Neural cell (in vitro differentiated cells): ENCODE data around the gene CDH4. TPM values are rescaled to one million over a fixed set of nuclear protein-coding genes. Genes with fewer than 3 reads are reported as not detected.

Experiments
- H2AFZ ChIP-seq: fragments of 200-600, 300-800 bp; sonication (generic), shearing (Covaris generic); 2 replicates; pipeline ENCODE4 v1.6.0; 2014; ENCODE audit warnings: low read depth, mild to moderate bottlenecking, antibody characterized with exemption, low read length, moderate library complexity
- H3F3A ChIP-seq: fragments of 200-600 bp; shearing (Covaris generic); 2 replicates; pipeline ENCODE4 v1.6.1; 2016; ENCODE audit warnings: mild to moderate bottlenecking, moderate library complexity, mixed read lengths, antibody characterized with exemption, low read length; ENCODE audit not compliant: insufficient read depth, poor library complexity, severe bottlenecking
- H3K27ac ChIP-seq: fragments of 200-600, 300-800 bp; sonication (generic), shearing (Covaris generic); 2 replicates; pipeline ENCODE4 v1.5.1; 2014; ENCODE audit warnings: mild to moderate bottlenecking, low read length, moderate library complexity
- H3K27me3 ChIP-seq: fragments of 300-800, 200-600 bp; sonication (generic), shearing (Covaris generic); 2 replicates; pipeline ENCODE4 v1.6.0; 2014; ENCODE audit warnings: mild to moderate bottlenecking, low read depth, low read length, moderate library complexity; ENCODE audit not compliant: insufficient read depth
- H3K36me3 ChIP-seq: fragments of 300-800, 200-600 bp; sonication (generic), shearing (Covaris generic); 2 replicates; pipeline ENCODE4 v1.5.1; 2014; ENCODE audit warnings: mild to moderate bottlenecking, antibody characterized with exemption, low read length, moderate library complexity; ENCODE audit not compliant: insufficient read depth
- H3K4me2 ChIP-seq: fragments of 300-800, 200-600 bp; sonication (generic), shearing (Covaris generic); 2 replicates; pipeline ENCODE4 v1.6.0; 2014; ENCODE audit warnings: mild to moderate bottlenecking, low read length
- H3K4me3 ChIP-seq: fragments of 300-800, 200-600 bp; sonication (generic), shearing (Covaris generic); 2 replicates; pipeline ENCODE4 v1.5.1; 2014; ENCODE audit warnings: mild to moderate bottlenecking, low read length, moderate library complexity
- H3K79me2 ChIP-seq: fragments of 200-600 bp; shearing (Covaris generic); replicated peaks from 2 replicates; pipeline ENCODE4 v1.6.0; 2014; ENCODE audit warnings: mild to moderate bottlenecking, low read length, moderate library complexity; ENCODE audit not compliant: insufficient read depth
- H3K9ac ChIP-seq: fragments of 300-800, 200-600 bp; sonication (generic), shearing (Covaris generic); 2 replicates; pipeline ENCODE4 v1.6.1; 2016; ENCODE audit warnings: mild to moderate bottlenecking, low read length, mixed read lengths
- H3K9me2 ChIP-seq: fragments of 200-600 bp; shearing (Covaris generic); 2 replicates; pipeline ENCODE4 v1.6.1; 2016; ENCODE audit warnings: mild to moderate bottlenecking, low read length, mixed read lengths; ENCODE audit not compliant: insufficient read depth
- H3K9me3 ChIP-seq: fragments of 200-600, 300-800 bp; sonication (generic), shearing (Covaris generic); 2 replicates; pipeline ENCODE4 v1.6.1; 2016; ENCODE audit warnings: mild to moderate bottlenecking, mixed run types, low read length, moderate library complexity, mixed read lengths
- H4K20me1 ChIP-seq: fragments of 200-600 bp; shearing (Covaris generic); 2 replicates; pipeline ENCODE4 v1.6.1; 2016; ENCODE audit warnings: mild to moderate bottlenecking, mixed run types; ENCODE audit not compliant: insufficient read depth
- CTCF ChIP-seq: fragments of 450-650 bp; IDR thresholded peaks from 2 replicates; pipeline ENCODE4 v1.5.1; 2014; ENCODE audit warnings: antibody characterized with exemption, mild to moderate bottlenecking, moderate library complexity; ENCODE audit not compliant: poor library complexity, severe bottlenecking
- EP300 ChIP-seq: fragments of 450-650 bp; conservative IDR thresholded peaks from 2 replicates; pipeline ENCODE4 v1.6.1; 2014; ENCODE audit warnings: antibody characterized with exemption, mild to moderate bottlenecking, moderate library complexity; ENCODE audit not compliant: poor library complexity, severe bottlenecking
- EZH2 ChIP-seq: fragments of 200-600, 300-800 bp; shearing (Covaris generic), sonication (generic); IDR thresholded peaks from 2 replicates; pipeline ENCODE4 v1.6.1; 2014; ENCODE audit warnings: antibody characterized with exemption, low read length, borderline replicate concordance, mild to moderate bottlenecking; ENCODE audit not compliant: insufficient read depth, poor library complexity, severe bottlenecking
- MXI1 ChIP-seq: fragments of 450-650 bp; conservative IDR thresholded peaks from 2 replicates; pipeline ENCODE4 v1.6.1; 2014; ENCODE audit warnings: antibody characterized with exemption, mild to moderate bottlenecking; ENCODE audit not compliant: poor library complexity, severe bottlenecking
- POLR2AphosphoS5 ChIP-seq: IDR thresholded peaks from 2 replicates; pipeline ENCODE4 v1.6.1; 2012
- RAD21 ChIP-seq: fragments of 450-650 bp; conservative IDR thresholded peaks from 2 replicates; pipeline ENCODE4 v1.6.1; 2014; ENCODE audit warnings: antibody characterized with exemption, mild to moderate bottlenecking, moderate library complexity
- REST ChIP-seq: IDR thresholded peaks from 2 replicates; pipeline ENCODE4 v1.6.1; 2012; ENCODE audit warnings: borderline replicate concordance
- SMC3 ChIP-seq: fragments of 450-650 bp; conservative IDR thresholded peaks from 2 replicates; pipeline ENCODE4 v1.6.1; 2014; ENCODE audit warnings: antibody characterized with exemption, mild to moderate bottlenecking, moderate library complexity; ENCODE audit not compliant: poor library complexity
- TAF1 ChIP-seq: IDR thresholded peaks from 2 replicates; pipeline ENCODE4 v1.6.1; 2012; ENCODE audit warnings: low read depth
- polyA plus RNA-seq: library from polyadenylated mRNA; depleted of rRNA; stranded (reverse); fragments of >200 nt; gene quantifications from 2 replicates; pipeline ENCODE4 v1.2.3, GENCODE V29; 2014

The CDH4 gene
- polyA plus RNA-seq, 1 donor from 2014 or later: 24.6 TPM

GRCh38 chr20:61771805-61772350 lies 519.8 kb downstream of the CDH4 start:
- Histone ChIP-seq H3K36me3 (no peaks in the 10 kb centered on the region), H4K20me1 (no peaks in the 10 kb centered on the region), H3K27ac (no peak overlapping the region), H3K79me2 (no peaks in the 10 kb centered on the region), H3K27me3 (no peaks in the 10 kb centered on the region), H3K4me3 (no peak overlapping the region), H3K9me3 (no peaks in the 10 kb centered on the region), H2AFZ (no peak overlapping the region), H3F3A (no peaks in the 10 kb centered on the region), H3K4me2 (no peak overlapping the region), H3K9ac (no peak overlapping the region), H3K9me2 (no peaks in the 10 kb centered on the region)
- TF ChIP-seq CTCF (no peak), MXI1 (no peak), POLR2AphosphoS5 (no peak), REST (no peak), SMC3 (no peak)

GRCh38 chr20:61772828-61773631 lies 521.0 kb downstream of the CDH4 start:
- H3K79me2 ChIP-seq: no peaks in the 10 kb centered on the region
- no peak overlapping the region for H3K4me2 ChIP-seq
- no peaks in the 10 kb centered on the region for H3K27me3 ChIP-seq
- no peaks in the 10 kb centered on the region for H3K9me2 ChIP-seq
- H3K27ac ChIP-seq: no peak overlapping the region
- H3K9me3 ChIP-seq: no peaks in the 10 kb centered on the region
- TF ChIP-seq REST: no peak
- TF ChIP-seq RAD21: no peak
- TF ChIP-seq EZH2: no peak
- TF ChIP-seq SMC3: no peak
- TF ChIP-seq EP300: no peak
- TF ChIP-seq POLR2AphosphoS5: no peak
- no peak for TF ChIP-seq MXI1
- TF ChIP-seq CTCF: no peak
- no peak for TF ChIP-seq TAF1
- H2AFZ ChIP-seq: no peak overlapping the region
- no peaks in the 10 kb centered on the region for H3F3A ChIP-seq
- H3K4me3 ChIP-seq: no peak overlapping the region
- no peaks in the 10 kb centered on the region for H4K20me1 ChIP-seq
- H3K9ac ChIP-seq: no peak overlapping the region
- no peaks in the 10 kb centered on the region for H3K36me3 ChIP-seq
